K562 (cell line): ENCODE measurements around the gene ZNF865. TPM values are rescaled to one million over a fixed set of nuclear protein-coding genes. Genes with fewer than 3 reads are reported as not detected.

Experiments used
- CREB3L1 ChIP-seq: fragments of 450-650 bp; IDR thresholded peaks from 2 replicates; pipeline ENCODE4 v1.6.1; 2014; ENCODE audit warnings: low read depth, mild to moderate bottlenecking, moderate library complexity, borderline replicate concordance
- CREBBP ChIP-seq: IDR thresholded peaks from one replicate; pipeline ENCODE4 v1.6.1; 2012; ENCODE audit warnings: low read depth, mild to moderate bottlenecking, control low read depth, inconsistent platforms, low read length
- CSDE1 ChIP-seq, 2 experiments: fragments of 450-650 bp; IDR thresholded peaks; 2 replicates each; pipeline ENCODE4 v1.6.1; 2016; ENCODE audit warnings: mild to moderate bottlenecking in 1 of 2
- CUX1 ChIP-seq: fragments of 200-800 bp; sonication (Bioruptor generic); IDR thresholded peaks from 2 replicates; pipeline ENCODE4 v1.6.1; 2016; ENCODE audit warnings: missing genetic modification characterization, missing compliant biosample characterization
- HMG20B ChIP-seq: fragments of 250-450 bp; sonication (Bioruptor Pico); IDR thresholded peaks from 2 replicates; pipeline ENCODE4 v1.5.0; 2021; ENCODE audit warnings: mild to moderate bottlenecking
- LARP7 ChIP-seq: fragments of 450-650 bp; IDR thresholded peaks from 2 replicates; pipeline ENCODE4 v1.6.1; 2016
- MED1 ChIP-seq: sonication (generic); formaldehyde crosslinking; IDR thresholded peaks from 2 replicates; pipeline ENCODE4 v1.8.1; 2023; ENCODE audit warnings: missing genetic modification reagents, borderline replicate concordance
- NCOR1 ChIP-seq: fragments of 450-650 bp; IDR thresholded peaks from 2 replicates; pipeline ENCODE4 v1.6.1; 2016; ENCODE audit warnings: mild to moderate bottlenecking, moderate library complexity
- RB1 ChIP-seq: fragments of 450-650 bp; IDR thresholded peaks from 2 replicates; pipeline ENCODE4 v1.6.1; 2017; ENCODE audit warnings: low read depth, mild to moderate bottlenecking
- RNF219 ChIP-seq: fragments of 250-450 bp; sonication (Bioruptor Pico); IDR thresholded peaks from 2 replicates; pipeline ENCODE4 v1.5.0; 2022; ENCODE audit warnings: mild to moderate bottlenecking
- SAFB2 ChIP-seq: fragments of 200-400 bp; formaldehyde crosslinking; IDR thresholded peaks from 2 replicates; pipeline ENCODE4 v1.6.1; 2018; ENCODE audit warnings: borderline replicate concordance, low read length, low read depth, moderate library complexity; ENCODE audit not compliant: severe bottlenecking
- THRA ChIP-seq: fragments of 450-650 bp; IDR thresholded peaks from 2 replicates; pipeline ENCODE4 v1.6.1; 2017; ENCODE audit warnings: mild to moderate bottlenecking, moderate library complexity
- ZFP91 ChIP-seq: sonication (generic); formaldehyde crosslinking; IDR thresholded peaks from 2 replicates; pipeline ENCODE4 v1.8.0; 2022; ENCODE audit warnings: mild to moderate bottlenecking, missing genetic modification reagents
- ZFPM2 ChIP-seq: fragments of 250-450 bp; sonication (Bioruptor Pico); IDR thresholded peaks from 2 replicates; pipeline ENCODE4 v1.5.1; 2022; ENCODE audit warnings: mild to moderate bottlenecking
- ZNF717 ChIP-seq: fragments of 250-450 bp; sonication (Bioruptor Pico); IDR thresholded peaks from 2 replicates; pipeline ENCODE4 v1.5.0; 2021
- polyA plus RNA-seq, 8 experiments: library from polyadenylated mRNA; depleted of rRNA in 4 of 8; stranded (reverse) in 5 of 8; unstranded in 3 of 8; fragments of >200 nt; fragmentation: Nextera tagmentation in 2 of 8; fragmentation: Illumina TruSeq in 1 of 8; extraction: Ambion mirVana in 2 of 8; extraction: Trizol in 1 of 8; gene quantifications; 2 replicates each; pipeline versions ENCODE4 v1.2.1 to v1.2.3, GENCODE V29; 2011 to 2014; ENCODE audit warnings: inconsistent platforms in 1 of 8, missing spikeins in 1 of 8
- total RNA-seq, 7 experiments: library from RNA; depleted of rRNA in 6 of 7; stranded (reverse); fragments of >200 nt in 6 of 7; fragmentation: Illumina TruSeq in 2 of 7; extraction: Trizol in 2 of 7; gene quantifications; 2 replicates each; pipeline versions ENCODE4 v1.2.1 to v1.2.3, GENCODE V29; 2011 to 2021; ENCODE audit warnings: low replicate concordance in 1 of 7

Gene ZNF865
- total and polyA plus RNA-seq, 9 of the 15 experiments (the other 6 are each of a cell fraction or from before 2014, with no cell fraction given), result 0.40 to 18.8 (median 1.6) TPM; not detected in 2

- TF ChIP-seq THRA, result no peak
- TF ChIP-seq CREBBP, result no peak
- TF ChIP-seq ZNF717 (CRISPR knock-in tag), result no peak
- TF ChIP-seq MED1, result no peak
- TF ChIP-seq CUX1 (CRISPR knock-in tag), result no peak
- TF ChIP-seq RB1, result peak; percentile 99
- TF ChIP-seq ZFPM2 (CRISPR knock-in tag), result no peak
- TF ChIP-seq CREB3L1, result no peak
- no peak; the same call in 1 of the 2 replicates for TF ChIP-seq RNF219 (CRISPR knock-in tag)
- peak; percentile 78 for TF ChIP-seq ZFP91
- TF ChIP-seq NCOR1, result peak; percentile 21; the same call in 1 of the 2 replicates
- no peak for TF ChIP-seq LARP7
- TF ChIP-seq CSDE1 (IDR thresholded peaks at IDR 0.05), result peak in 1 of 2 experiments; percentile 99; a peak in 2 of 4 replicates
- no peak for TF ChIP-seq HMG20B (CRISPR knock-in tag)
- no peak for TF ChIP-seq SAFB2
These were observed 5.4 kb upstream of the ZNF865 start, which contains the start of gene ZNF524 (continued) for GRCh38 chr19:55599842-55600661.
